K562 (cell line): ENCODE measurements around the gene HOGA1. TPM values are rescaled to one million over a fixed set of nuclear protein-coding genes. Genes with fewer than 3 reads are reported as not detected.

Experiments
- ATAC-seq: fragments of 200-7000 bp; cut with Tn5 transposase; 3 replicates; pipeline ENCODE4 v1.9.1; 2020; ENCODE audit warnings: moderate library complexity
- BruUV-seq: library from RNA; stranded (reverse); fragments of 400-500 nt; replicated peaks from 2 replicates; lab custom pipeline; 2021; lab: Mats Ljungman, UMichigan
- CTCF ChIA-PET: fragments of 300-600 bp; formaldehyde crosslinking; extraction: SDS; loops from one replicate; lab custom pipeline; 2021; ENCODE audit warnings: low intra/inter-chr PET ratio; lab: Yijun Ruan, JAX
- POLR2A ChIA-PET: fragments of 300-600, 350-650 bp; sonication (Branson Sonifier 250); formaldehyde crosslinking; extraction: SDS; loops from one replicate; lab custom pipeline; 2021; ENCODE audit warnings: antibody characterized with exemption, inconsistent platforms; lab: Yijun Ruan, JAX
- DNase-seq, 4 experiments: peaks; one replicate each; pipeline versions ENCODE4 v3.0.0 to v3.0.0-alpha.2; 2011 to 2018; ENCODE audit warnings: low spot score in 3 of 4, mixed read lengths in 3 of 4; ENCODE audit errors: extremely low read depth in 1 of 4
- FAIRE-seq: peaks from 2 replicates; lab custom pipeline; 2011; peaks lifted over from hg19 to GRCh38; lab: Jason Lieb, UNC
- H2AFZ ChIP-seq: 2 replicates; pipeline ENCODE4 v1.6.0; 2011; ENCODE audit warnings: low read depth, low read length, control low read depth, inconsistent platforms
- H3K27ac ChIP-seq: fragments of 200-600 bp; 3 replicates; pipeline ENCODE4 v1.8.0; 2011; ENCODE audit warnings: low read depth, mild to moderate bottlenecking, control low read depth, inconsistent platforms, low read length, moderate library complexity, mixed read lengths; ENCODE audit errors: extremely low read depth
- H3K27me3 ChIP-seq, 2 experiments: fragments of 300-600 bp in 1 of 2; 2 replicates in 1 of 2; 3 replicates in 1 of 2; pipeline versions ENCODE4 v1.6.0 to v1.8.0; 2011; ENCODE audit warnings: inconsistent platforms in 2 of 2, low read length in 2 of 2, mild to moderate bottlenecking in 1 of 2, mixed read lengths in 1 of 2, moderate library complexity in 1 of 2; ENCODE audit not compliant: control insufficient read depth in 2 of 2, insufficient read depth in 2 of 2
- H3K36me3 ChIP-seq: fragments of 300-600 bp; 3 replicates; pipeline ENCODE4 v1.8.0; 2011; ENCODE audit warnings: mild to moderate bottlenecking, low read length, inconsistent platforms; ENCODE audit not compliant: control insufficient read depth, insufficient read depth
- H3K4me1 ChIP-seq, 2 experiments: fragments of 200-600 bp in 1 of 2; replicated peaks in 1 of 2; 2 replicates in 1 of 2; 3 replicates in 1 of 2; pipeline versions ENCODE4 v1.5.1 to v1.8.0; 2011; ENCODE audit warnings: inconsistent platforms in 2 of 2, low read length in 2 of 2, mild to moderate bottlenecking in 1 of 2, mixed read lengths in 1 of 2, moderate library complexity in 1 of 2; ENCODE audit not compliant: control insufficient read depth in 2 of 2, insufficient read depth in 2 of 2
- H3K4me2 ChIP-seq: 2 replicates; pipeline ENCODE4 v1.6.1; 2011; ENCODE audit warnings: low read length, control low read depth, inconsistent platforms, mixed read lengths; ENCODE audit not compliant: insufficient read depth
- H3K4me3 ChIP-seq: fragments of 200-600 bp; sonication (generic), shearing (Covaris generic); 2 replicates; pipeline ENCODE4 v1.5.1; 2016; ENCODE audit warnings: control low read depth, inconsistent platforms
- H3K79me2 ChIP-seq: fragments of 200-600 bp; 3 replicates; pipeline ENCODE4 v1.8.0; 2011; ENCODE audit warnings: low read length, inconsistent platforms; ENCODE audit not compliant: control insufficient read depth, insufficient read depth
- H3K9ac ChIP-seq, 2 experiments: 2 replicates each; pipeline versions ENCODE4 v1.6.0 to v1.6.1; 2011; ENCODE audit warnings: low read depth in 2 of 2, low read length in 2 of 2, control low read depth in 1 of 2, inconsistent platforms in 1 of 2, mild to moderate bottlenecking in 1 of 2, mixed read lengths in 1 of 2; ENCODE audit not compliant: insufficient read depth in 1 of 2
- H3K9me1 ChIP-seq: one replicate; pipeline ENCODE4 v1.6.0; 2011; ENCODE audit warnings: inconsistent platforms, mild to moderate bottlenecking, low read length, moderate library complexity; ENCODE audit not compliant: control insufficient read depth, insufficient read depth
- H3K9me3 ChIP-seq: replicated peaks from 2 replicates; pipeline ENCODE4 v1.5.1; 2011; ENCODE audit warnings: low read depth, low read length, inconsistent platforms; ENCODE audit not compliant: control insufficient read depth, insufficient read depth
- H4K20me1 ChIP-seq: replicated peaks from 2 replicates; pipeline ENCODE4 v1.6.1; 2011; ENCODE audit warnings: low read length, inconsistent platforms, mixed read lengths; ENCODE audit not compliant: control insufficient read depth, insufficient read depth
- CBFA2T3 ChIP-seq: fragments of 450-650 bp; IDR thresholded peaks from 2 replicates; pipeline ENCODE4 v1.6.1; 2017
- CHD2 ChIP-seq: IDR thresholded peaks from 2 replicates; pipeline ENCODE4 v1.6.1; 2011; ENCODE audit warnings: low read depth, low read length
- DMBX1 ChIP-seq: fragments of 250-450 bp; sonication (Bioruptor Pico); IDR thresholded peaks from 2 replicates; pipeline ENCODE4 v1.8.0; 2022; ENCODE audit warnings: inconsistent platforms, mild to moderate bottlenecking, moderate library complexity, borderline replicate concordance
- GATA2 ChIP-seq: sonication (generic); formaldehyde crosslinking; IDR thresholded peaks from 2 replicates; pipeline ENCODE4 v1.4.0; 2020; ENCODE audit warnings: mild to moderate bottlenecking, missing genetic modification reagents
- NCOR1 ChIP-seq: fragments of 450-650 bp; IDR thresholded peaks from 2 replicates; pipeline ENCODE4 v1.6.1; 2016; ENCODE audit warnings: mild to moderate bottlenecking, moderate library complexity
- RNF2 ChIP-seq: sonication (generic); IDR thresholded peaks from 2 replicates; pipeline ENCODE4 v1.6.1; 2016
- ZFP36 ChIP-seq: fragments of 150-350 bp; IDR thresholded peaks from 2 replicates; pipeline ENCODE4 v1.6.1; 2018; ENCODE audit warnings: low read length, low read depth; ENCODE audit not compliant: partially characterized antibody
- ZNF79 ChIP-seq: fragments of 250-450 bp; sonication (Bioruptor Pico); IDR thresholded peaks from 2 replicates; pipeline ENCODE4 v1.4.0; 2020; ENCODE audit warnings: low read depth, mild to moderate bottlenecking, moderate library complexity
- ZNF830 ChIP-seq: fragments of 250-450 bp; sonication (Bioruptor Pico); IDR thresholded peaks from 2 replicates; pipeline ENCODE4 v1.5.0; 2021; ENCODE audit warnings: mild to moderate bottlenecking
- WGBS: fragments of 100-300 bp; shearing (Covaris generic); methylation state at CpG from one replicate; pipeline ENCODE4 v1.1.6; 2016; ENCODE audit warnings: low coverage, mixed read lengths; ENCODE audit not compliant: insufficient coverage; ENCODE audit errors: missing lambda C conversion rate; 5-methylcytosine and 5-hydroxymethylcytosine counted together
- in situ Hi-C: fragments of 300-500 bp; cut with MboI; formaldehyde crosslinking; loops from 4 replicates; pipeline ENCODE4 v1.15.0; 2018; ENCODE audit warnings: inconsistent platforms, mixed read lengths
- intact Hi-C: fragments of 100-400 bp; cut with micrococcal nuclease; formaldehyde crosslinking; loops from 2 replicates; pipeline ENCODE4 v1.14.2; 2022
- polyA plus RNA-seq, 8 experiments: library from polyadenylated mRNA; depleted of rRNA in 4 of 8; stranded (reverse) in 5 of 8; unstranded in 3 of 8; fragments of >200 nt; fragmentation: Nextera tagmentation in 2 of 8; fragmentation: Illumina TruSeq in 1 of 8; extraction: Ambion mirVana in 2 of 8; extraction: Trizol in 1 of 8; gene quantifications; 2 replicates each; pipeline versions ENCODE4 v1.2.1 to v1.2.3, GENCODE V29; 2011 to 2014; ENCODE audit warnings: inconsistent platforms in 1 of 8, missing spikeins in 1 of 8
- total RNA-seq, 7 experiments: library from RNA; depleted of rRNA in 6 of 7; stranded (reverse); fragments of >200 nt in 6 of 7; fragmentation: Illumina TruSeq in 2 of 7; extraction: Trizol in 2 of 7; gene quantifications; 2 replicates each; pipeline versions ENCODE4 v1.2.1 to v1.2.3, GENCODE V29; 2011 to 2021; ENCODE audit warnings: low replicate concordance in 1 of 7
- TF ChIP-seq, protein P1 (sequence below): sonication (generic); formaldehyde crosslinking; IDR thresholded peaks from 2 replicates; pipeline ENCODE4 v1.9.0; 2022; ENCODE audit warnings: mild to moderate bottlenecking, missing genetic modification reagents

The HOGA1 gene
- total and polyA plus RNA-seq, 9 of the 15 experiments (the other 6 are each of a cell fraction or from before 2014, with no cell fraction given), result not detected

DNA sequence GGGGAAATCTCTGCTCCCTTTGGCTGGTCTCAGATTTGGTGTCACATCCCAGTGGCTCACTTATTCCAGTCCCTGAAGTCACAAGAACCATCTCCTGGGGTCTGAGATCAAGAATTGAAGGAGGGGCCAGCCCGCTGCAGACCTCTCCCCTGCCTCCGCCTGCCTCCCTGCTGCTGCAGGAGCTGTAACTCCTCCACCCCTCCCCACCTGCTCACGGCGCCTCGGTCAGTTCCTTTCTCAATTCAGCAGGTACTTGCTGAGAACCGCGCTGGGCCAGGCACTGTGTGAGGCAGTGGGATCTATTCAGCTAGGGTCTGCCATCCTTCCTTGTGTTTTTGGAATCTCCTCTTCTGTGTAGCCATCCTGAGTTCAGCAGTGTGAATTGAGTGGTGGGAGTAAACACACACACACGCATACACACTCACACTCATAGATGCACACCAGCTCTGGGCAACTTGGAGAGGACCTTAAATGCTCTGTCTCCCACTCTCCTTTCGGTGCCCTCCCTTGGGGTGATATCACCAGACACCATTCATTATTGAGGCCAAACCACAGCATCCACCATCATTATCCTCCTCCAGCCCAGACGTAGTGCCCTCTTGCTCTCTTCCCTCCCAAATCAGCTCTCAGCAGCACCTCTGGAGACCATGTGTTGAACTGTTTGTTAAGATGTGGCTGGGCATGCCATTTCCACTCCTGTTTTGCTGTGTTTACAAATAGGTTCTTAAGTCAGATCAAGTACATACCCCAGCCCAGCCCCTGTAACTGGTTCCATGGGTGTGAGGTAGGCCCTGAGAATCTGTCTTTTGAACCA is 33.6 kb upstream of the HOGA1 start:
- no peaks in the 10 kb centered on the region for H3K36me3 ChIP-seq
- no peaks in the 10 kb centered on the region for H3K9me1 ChIP-seq
- 45% methylated on average over 9 of the region's 10 CpGs for WGBS
- ChIA-PET POLR2A (interaction anchor here (0.6 to 0.7 kb wide), 2 partner anchors 38 to 40 kb away, joined by 3 read pairs; no protein-coding TSS in a partner anchor), CTCF (no interaction called here)
- H3K4me2 ChIP-seq, result no peak overlapping the region
- no peaks in the 10 kb centered on the region for H3K9me3 ChIP-seq
- H3K27ac ChIP-seq, result no peak overlapping the region
- DNase-seq, result no peak
- no peak overlapping the region for H3K4me3 ChIP-seq
- no peaks in the 10 kb centered on the region; a peak in 2 of 5 replicates for H3K4me1 ChIP-seq
- H2AFZ ChIP-seq, result no peak overlapping the region
- no peaks in the 10 kb centered on the region for H3K79me2 ChIP-seq
- no peak for FAIRE-seq
- TF ChIP-seq CBFA2T3 (peak; percentile 49; the same call in 1 of the 2 replicates), NCOR1 (0 out of 2 replicates have a peak, but pooled peaks have one; percentile 7)
- TF ChIP-seq, protein P1, sequence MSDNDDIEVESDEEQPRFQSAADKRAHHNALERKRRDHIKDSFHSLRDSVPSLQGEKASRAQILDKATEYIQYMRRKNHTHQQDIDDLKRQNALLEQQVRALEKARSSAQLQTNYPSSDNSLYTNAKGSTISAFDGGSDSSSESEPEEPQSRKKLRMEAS (CRISPR knock-in tag), result no peak
- no peaks in the 10 kb centered on the region for H3K27me3 ChIP-seq
- in situ Hi-C loops (no loop called here), intact Hi-C loops (loop anchor here (5.0 kb wide), 2 partner anchors 88 to 143 kb away; no protein-coding TSS in a partner anchor)
- H3K9ac ChIP-seq, result peak overlapping the region in 1 of 2 experiments; percentile 17; a peak in 1 of 4 replicates
- no TSS peak for BruUV-seq
- peak; percentile 38; the same call in 2 of the 3 replicates for ATAC-seq
- no peaks in the 10 kb centered on the region for H4K20me1 ChIP-seq

DNA sequence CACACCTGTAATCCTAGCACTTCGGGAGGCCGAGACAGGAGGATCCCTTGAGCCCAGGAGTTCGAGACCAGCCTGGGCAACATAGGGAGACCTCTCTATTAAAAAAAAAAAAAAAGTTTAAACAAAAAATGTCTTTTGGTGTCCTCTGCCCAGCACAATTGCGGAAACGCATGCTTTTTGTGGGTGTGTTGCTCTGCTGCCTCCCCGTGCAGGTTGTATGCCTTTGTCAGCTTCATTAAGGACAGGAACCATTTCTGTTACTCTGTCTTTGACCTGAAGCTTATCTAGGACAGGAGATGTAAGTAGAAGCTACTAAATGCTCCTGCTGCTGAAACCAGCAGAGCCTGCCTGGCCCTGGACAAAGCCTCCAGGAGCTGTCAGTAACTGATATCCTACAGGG is 32.9 kb upstream of the HOGA1 start:
- Histone ChIP-seq H3K9me1 (no peaks in the 10 kb centered on the region), H3K4me2 (no peak overlapping the region), H3K9me3 (no peaks in the 10 kb centered on the region), H4K20me1 (no peaks in the 10 kb centered on the region), H3K9ac (no peak overlapping the region), H3K4me1 (no peaks in the 10 kb centered on the region; a peak in 2 of 5 replicates), H3K27ac (no peak overlapping the region), H3K36me3 (no peaks in the 10 kb centered on the region), H3K79me2 (no peaks in the 10 kb centered on the region), H3K27me3 (no peaks in the 10 kb centered on the region), H3K4me3 (no peak overlapping the region), H2AFZ (no peak overlapping the region)
- no TSS peak for BruUV-seq
- ChIA-PET CTCF (no interaction called here), POLR2A (interaction anchor here (0.6 kb wide), 1 partner anchor 39 kb away, joined by 3 read pairs; no protein-coding TSS in a partner anchor)
- WGBS, result 35% methylated on average over 3 of the region's 6 CpGs
- intact Hi-C loops, result loop anchor here (5.0 kb wide), 2 partner anchors 89 to 144 kb away; no protein-coding TSS in a partner anchor
- in situ Hi-C loops, result no loop called here
- DNase-seq, result no peak
- no peak for ATAC-seq
- FAIRE-seq, result peak; percentile 37
- TF ChIP-seq DMBX1 (CRISPR knock-in tag) (no peak), RNF2 (no peak), ZNF79 (CRISPR knock-in tag) (no peak), ZNF830 (CRISPR knock-in tag) (no peak), CHD2 (no peak), GATA2 (CRISPR knock-in tag) (no peak), ZFP36 (no peak)
